Endothelial cell of umbilical vein (primary cell): ENCODE data around the gene SHISA3.

Experiments
- POLR2A ChIP-seq: IDR thresholded peaks from 2 replicates; pipeline ENCODE4 v1.6.1; 2012; ENCODE audit warnings: low read depth, mild to moderate bottlenecking, control low read depth, low read length
- TF ChIP-seq, protein P1 (sequence below), 2 donors: IDR thresholded peaks; 1 replicate in 1 of 2; 2 replicates in 1 of 2; pipeline ENCODE4 v1.5.1; 2011; ENCODE audit warnings: low read length in 2 of 2, mild to moderate bottlenecking in 2 of 2, moderate library complexity in 2 of 2, control low read depth in 1 of 2, inconsistent platforms in 1 of 2, low read depth in 1 of 2; ENCODE audit not compliant: insufficient read depth in 1 of 2; ENCODE audit errors: extremely low read depth in 1 of 2

DNA sequence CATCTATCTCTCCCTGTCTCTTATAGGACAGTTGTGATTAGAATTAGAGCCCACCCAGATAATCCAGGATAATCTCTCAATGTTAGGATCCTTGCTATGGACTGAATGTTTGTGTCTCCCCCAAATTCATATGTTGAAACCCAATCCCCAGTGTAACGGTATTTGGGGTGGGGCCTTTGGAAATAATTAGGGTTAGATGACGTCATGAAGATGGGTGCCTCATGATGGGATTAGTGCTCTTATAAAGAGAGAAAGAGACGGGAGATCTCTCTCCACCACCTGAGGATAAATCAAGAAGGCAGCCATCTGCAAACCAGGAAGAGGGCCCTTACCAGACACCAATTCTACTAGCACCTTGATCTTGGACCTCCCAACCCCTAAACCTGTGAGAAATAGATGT lies 33.7 kb upstream of the SHISA3 start:
- TF ChIP-seq POLR2A = no peak
- TF ChIP-seq, protein P1, sequence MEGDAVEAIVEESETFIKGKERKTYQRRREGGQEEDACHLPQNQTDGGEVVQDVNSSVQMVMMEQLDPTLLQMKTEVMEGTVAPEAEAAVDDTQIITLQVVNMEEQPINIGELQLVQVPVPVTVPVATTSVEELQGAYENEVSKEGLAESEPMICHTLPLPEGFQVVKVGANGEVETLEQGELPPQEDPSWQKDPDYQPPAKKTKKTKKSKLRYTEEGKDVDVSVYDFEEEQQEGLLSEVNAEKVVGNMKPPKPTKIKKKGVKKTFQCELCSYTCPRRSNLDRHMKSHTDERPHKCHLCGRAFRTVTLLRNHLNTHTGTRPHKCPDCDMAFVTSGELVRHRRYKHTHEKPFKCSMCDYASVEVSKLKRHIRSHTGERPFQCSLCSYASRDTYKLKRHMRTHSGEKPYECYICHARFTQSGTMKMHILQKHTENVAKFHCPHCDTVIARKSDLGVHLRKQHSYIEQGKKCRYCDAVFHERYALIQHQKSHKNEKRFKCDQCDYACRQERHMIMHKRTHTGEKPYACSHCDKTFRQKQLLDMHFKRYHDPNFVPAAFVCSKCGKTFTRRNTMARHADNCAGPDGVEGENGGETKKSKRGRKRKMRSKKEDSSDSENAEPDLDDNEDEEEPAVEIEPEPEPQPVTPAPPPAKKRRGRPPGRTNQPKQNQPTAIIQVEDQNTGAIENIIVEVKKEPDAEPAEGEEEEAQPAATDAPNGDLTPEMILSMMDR (IDR thresholded peaks at IDR 0.05; ENCODE audit: extremely low read depth in 1 of 2, insufficient read depth in 1 of 2, low read depth in 1 of 2, low read length in 2 of 2) = no peak
